Kidney (tissue), 14 donors: ENCODE data around the gene GNG11. TPM values are rescaled to one million over a fixed set of nuclear protein-coding genes. Genes with fewer than 3 reads are reported as not detected.

Source experiments
- DNase-seq, 5 donors: peaks; one replicate each; pipeline ENCODE4 v3.0.0-alpha.2; 2013 to 2020
- FAIRE-seq: peaks from 2 replicates; lab custom pipeline; 2012; peaks lifted over from hg19 to GRCh38; lab: Jason Lieb, UNC
- H3K27ac ChIP-seq, 2 donors: one replicate each; pipeline ENCODE4 v1.7.0; 2013; ENCODE audit warnings: low read depth in 2 of 2, low read length in 2 of 2, inconsistent platforms in 1 of 2
- H3K27me3 ChIP-seq: one replicate; pipeline ENCODE4 v1.7.1; 2013; ENCODE audit warnings: low read length, inconsistent platforms; ENCODE audit not compliant: control insufficient read depth, insufficient read depth
- H3K36me3 ChIP-seq, 3 donors: one replicate each; pipeline versions ENCODE4 v1.7.0 to v1.7.1; 2013; ENCODE audit warnings: low read length in 3 of 3, control low read depth in 1 of 3, inconsistent platforms in 1 of 3; ENCODE audit not compliant: insufficient read depth in 3 of 3, control insufficient read depth in 2 of 3
- H3K4me1 ChIP-seq, 3 donors: one replicate each; pipeline versions ENCODE4 v1.7.0 to v1.7.1; 2013; ENCODE audit warnings: low read length in 3 of 3, inconsistent platforms in 1 of 3, low read depth in 1 of 3; ENCODE audit not compliant: control insufficient read depth in 2 of 3, insufficient read depth in 2 of 3
- H3K4me3 ChIP-seq, 3 donors: one replicate each; pipeline versions ENCODE4 v1.7.0 to v1.8.1; 2013; ENCODE audit warnings: low read length in 3 of 3, control low read depth in 1 of 3, inconsistent platforms in 1 of 3
- H3K9ac ChIP-seq, 3 donors: one replicate each; pipeline versions ENCODE4 v1.7.0 to v1.7.1; 2013; ENCODE audit warnings: low read length in 3 of 3, control low read depth in 1 of 3, inconsistent platforms in 1 of 3
- H3K9me3 ChIP-seq, 3 donors: one replicate each; pipeline versions ENCODE4 v1.7.0 to v1.7.1; 2013; ENCODE audit warnings: low read length in 3 of 3, control low read depth in 1 of 3, inconsistent platforms in 1 of 3; ENCODE audit not compliant: control insufficient read depth in 2 of 3, insufficient read depth in 1 of 3
- intact Hi-C: fragments of 100-400 bp; cut with DNase I; formaldehyde crosslinking; loops from one replicate; pipeline ENCODE4 v1.11.1; 2022
- polyA plus RNA-seq: library from polyadenylated mRNA; stranded (reverse); fragments of 350-450 nt; fragmentation: Illumina TruSeq; extraction: RNeasy Lipid Tissue Mini Kit (QIAGEN cat#74804); gene quantifications from one replicate; pipeline ENCODE4 v1.2.3, GENCODE V29; 2014; ENCODE audit warnings: low read depth, low replicate concordance; ENCODE audit not compliant: insufficient read depth
- total RNA-seq: library from RNA; stranded (reverse); fragmentation: NEBNext Ultra II Directional; extraction: Animal tissue kit (Norgen Biotek cat#: 25700); gene quantifications from one replicate; pipeline ENCODE4 v1.2.1, GENCODE V29; 2021
- TF ChIP-seq, protein P1 (sequence below): IDR thresholded peaks from 3 replicates; pipeline ENCODE4 v1.5.1; 2012; ENCODE audit warnings: mild to moderate bottlenecking, moderate library complexity, borderline replicate concordance; ENCODE audit not compliant: insufficient read depth; ENCODE audit errors: extremely low read depth
- donor health status: control.
- donor health status: control.
- donor health status: control.
- donor health status: control.
- donor health status: control.
- donor health status: DM: yes; HTN: yes; CAD: no.
- donor health status: Normal renal cell carcinoma (clear cell type).

The GNG11 gene
- total and polyA plus RNA-seq, 2 donors from 2014 or later, result 23.1 to 45.0 TPM

GRCh38 chr7:93926800-93927199, 5.3 kb downstream of the GNG11 start:
- intact Hi-C loops, result loop anchor here (10.0 kb wide), 1 partner anchor 68 kb away; no protein-coding TSS in a partner anchor
- no peaks in the 10 kb centered on the region for H3K9me3 ChIP-seq
- FAIRE-seq, result no peak
- no peak overlapping the region for H3K9ac ChIP-seq
- no peak for DNase-seq
- TF ChIP-seq, protein P1, sequence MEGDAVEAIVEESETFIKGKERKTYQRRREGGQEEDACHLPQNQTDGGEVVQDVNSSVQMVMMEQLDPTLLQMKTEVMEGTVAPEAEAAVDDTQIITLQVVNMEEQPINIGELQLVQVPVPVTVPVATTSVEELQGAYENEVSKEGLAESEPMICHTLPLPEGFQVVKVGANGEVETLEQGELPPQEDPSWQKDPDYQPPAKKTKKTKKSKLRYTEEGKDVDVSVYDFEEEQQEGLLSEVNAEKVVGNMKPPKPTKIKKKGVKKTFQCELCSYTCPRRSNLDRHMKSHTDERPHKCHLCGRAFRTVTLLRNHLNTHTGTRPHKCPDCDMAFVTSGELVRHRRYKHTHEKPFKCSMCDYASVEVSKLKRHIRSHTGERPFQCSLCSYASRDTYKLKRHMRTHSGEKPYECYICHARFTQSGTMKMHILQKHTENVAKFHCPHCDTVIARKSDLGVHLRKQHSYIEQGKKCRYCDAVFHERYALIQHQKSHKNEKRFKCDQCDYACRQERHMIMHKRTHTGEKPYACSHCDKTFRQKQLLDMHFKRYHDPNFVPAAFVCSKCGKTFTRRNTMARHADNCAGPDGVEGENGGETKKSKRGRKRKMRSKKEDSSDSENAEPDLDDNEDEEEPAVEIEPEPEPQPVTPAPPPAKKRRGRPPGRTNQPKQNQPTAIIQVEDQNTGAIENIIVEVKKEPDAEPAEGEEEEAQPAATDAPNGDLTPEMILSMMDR, result no peak
- no peak overlapping the region for H3K27ac ChIP-seq
- H3K27me3 ChIP-seq, result no peaks in the 10 kb centered on the region
- peaks cover 0 to 3% (median 0%) of the 10 kb centered on the region in 3 donors for H3K4me1 ChIP-seq
- H3K36me3 ChIP-seq, result no peaks in the 10 kb centered on the region
- no peak overlapping the region for H3K4me3 ChIP-seq

GRCh38 chr7:93927585-93927984, 6.0 kb downstream of the GNG11 start:
- H3K4me3 ChIP-seq, result no peak overlapping the region
- DNase-seq (no peak), FAIRE-seq (no peak)
- H3K27ac ChIP-seq, result no peak overlapping the region
- H3K9ac ChIP-seq, result no peak overlapping the region
- H3K36me3 ChIP-seq, result no peaks in the 10 kb centered on the region
- TF ChIP-seq, protein P1, result no peak
- peaks cover 0 to 3% (median 0%) of the 10 kb centered on the region in 3 donors for H3K4me1 ChIP-seq
- no peaks in the 10 kb centered on the region for H3K27me3 ChIP-seq
- no peaks in the 10 kb centered on the region for H3K9me3 ChIP-seq
- intact Hi-C loops, result loop anchor here (10.0 kb wide), 1 partner anchor 67 kb away; no protein-coding TSS in a partner anchor

GRCh38 chr7:93931655-93932054, 10.1 kb downstream of the GNG11 start:
- intact Hi-C loops, result no loop called here
- no peak for FAIRE-seq

More at GRCh38 chr7:93931655-93932054, 10.1 kb downstream of the GNG11 start:
- TF ChIP-seq, protein P1, result no peak
- peaks cover 0 to 3% (median 0%) of the 10 kb centered on the region in 3 donors for H3K4me1 ChIP-seq
- no peak for DNase-seq
- no peak overlapping the region for H3K9ac ChIP-seq
- H3K36me3 ChIP-seq, result no peaks in the 10 kb centered on the region
- no peak overlapping the region for H3K27ac ChIP-seq
- H3K27me3 ChIP-seq, result no peaks in the 10 kb centered on the region
- no peaks in the 10 kb centered on the region for H3K9me3 ChIP-seq
- no peak overlapping the region for H3K4me3 ChIP-seq
